IPS DF 4.7 (cell line): Measurements from ENCODE around the gene SCAMP4.

Source experiments
- DNase-seq: peaks from one replicate; pipeline ENCODE4 v3.0.0-alpha.2; 2013; ENCODE audit warnings: low spot score; ENCODE audit errors: extremely low read depth

SCAMP4 gene

DNA sequence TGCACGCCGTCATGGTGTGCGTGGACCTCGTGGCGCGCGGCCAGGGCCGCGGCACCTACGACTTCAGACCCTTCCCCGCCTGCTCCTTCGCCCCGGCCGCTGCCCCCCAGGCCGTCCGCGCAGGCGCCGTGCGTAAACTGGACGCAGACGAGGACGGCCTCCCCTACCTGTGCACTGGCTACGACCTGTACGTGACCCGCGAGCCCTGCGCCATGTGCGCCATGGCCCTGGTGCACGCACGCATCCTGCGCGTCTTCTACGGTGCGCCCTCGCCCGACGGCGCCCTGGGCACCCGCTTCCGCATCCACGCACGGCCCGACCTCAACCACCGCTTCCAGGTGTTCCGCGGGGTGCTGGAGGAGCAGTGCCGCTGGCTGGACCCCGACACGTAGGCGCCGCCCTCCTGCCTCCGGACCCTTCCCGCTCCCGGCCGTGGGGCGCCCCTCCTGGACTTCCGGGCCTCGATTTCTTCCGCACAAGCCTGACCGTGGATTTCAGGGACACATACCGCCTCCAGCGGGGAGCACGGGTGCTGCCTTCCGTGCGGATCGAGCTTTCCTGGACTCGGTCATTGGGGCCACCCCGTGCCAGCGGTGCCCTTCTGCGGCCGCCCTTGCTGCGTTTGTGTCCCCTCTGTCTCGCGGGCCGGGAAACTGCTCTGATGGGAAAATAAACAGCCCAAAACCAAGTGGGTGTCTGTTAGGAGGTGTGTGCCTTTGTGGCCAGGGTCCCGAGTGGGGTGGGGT, 7.7 kb downstream of the SCAMP4 start:
- DNase-seq, result no peak

DNA sequence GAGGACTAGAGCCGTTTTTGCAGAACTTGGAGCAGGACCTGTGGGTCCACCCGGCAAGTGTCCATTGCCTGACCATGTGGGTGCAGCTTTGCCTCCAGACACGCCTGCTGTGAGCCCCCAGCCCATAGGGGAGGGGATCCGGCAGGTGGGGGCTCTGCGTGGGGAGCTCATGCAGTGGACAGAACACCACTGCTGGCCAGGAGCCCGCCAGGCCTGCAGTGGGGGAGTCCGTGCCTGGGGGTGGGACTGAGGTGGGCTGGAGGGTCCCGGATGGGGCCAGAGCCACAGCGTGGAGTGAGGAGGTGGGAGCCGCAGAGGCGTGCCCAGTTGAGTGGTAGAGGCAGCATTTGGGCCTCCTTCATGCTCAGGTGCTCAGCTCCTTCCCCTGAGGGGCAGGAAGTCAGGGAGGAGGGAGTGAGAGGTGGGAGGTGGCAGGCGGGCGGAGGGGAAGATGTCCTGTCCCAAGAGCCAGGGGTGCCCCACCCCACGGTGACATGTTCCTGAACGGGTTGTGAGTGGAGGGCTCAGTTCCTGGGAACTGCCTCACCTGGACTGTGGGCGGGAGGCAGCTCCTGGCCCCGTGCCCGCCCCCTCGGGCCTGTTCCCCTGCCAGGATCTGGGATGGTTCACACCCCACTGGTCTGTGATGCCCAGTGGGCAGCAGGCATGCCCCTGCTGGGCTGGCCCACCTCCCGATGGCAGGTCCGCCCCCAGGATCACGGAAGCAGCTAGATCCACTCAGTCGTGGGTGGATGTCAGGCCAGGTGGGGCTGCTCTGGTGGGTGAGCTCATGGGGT, 8.8 kb downstream of the SCAMP4 start:
- DNase-seq, result no peak

DNA sequence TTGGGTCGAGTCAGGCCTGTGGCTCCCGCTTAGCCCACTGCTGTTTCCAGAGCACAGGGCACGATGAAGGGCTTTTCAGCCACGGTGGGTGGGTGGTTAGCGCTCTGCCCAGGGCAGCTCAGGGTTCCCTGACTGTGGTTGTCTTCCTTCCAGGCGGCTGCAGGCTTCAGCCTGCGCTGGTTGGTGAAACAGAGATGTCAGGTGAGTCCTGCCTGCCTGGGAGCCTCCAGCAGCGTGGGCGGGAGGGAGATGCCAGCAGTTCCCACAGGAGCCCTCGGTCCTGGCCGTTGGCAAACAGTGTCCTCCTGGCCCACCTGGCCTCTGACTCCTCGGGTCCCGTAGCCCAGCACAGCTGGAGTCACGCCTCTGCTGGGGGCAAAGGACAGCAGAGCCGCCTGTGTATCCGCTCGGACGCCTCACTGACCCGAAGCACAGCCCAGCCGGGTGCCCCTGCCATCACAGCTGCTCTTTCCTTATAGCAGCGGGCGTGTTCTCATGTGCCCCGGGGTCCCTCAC, 9.7 kb downstream of the SCAMP4 start:
- DNase-seq, result no peak

DNA sequence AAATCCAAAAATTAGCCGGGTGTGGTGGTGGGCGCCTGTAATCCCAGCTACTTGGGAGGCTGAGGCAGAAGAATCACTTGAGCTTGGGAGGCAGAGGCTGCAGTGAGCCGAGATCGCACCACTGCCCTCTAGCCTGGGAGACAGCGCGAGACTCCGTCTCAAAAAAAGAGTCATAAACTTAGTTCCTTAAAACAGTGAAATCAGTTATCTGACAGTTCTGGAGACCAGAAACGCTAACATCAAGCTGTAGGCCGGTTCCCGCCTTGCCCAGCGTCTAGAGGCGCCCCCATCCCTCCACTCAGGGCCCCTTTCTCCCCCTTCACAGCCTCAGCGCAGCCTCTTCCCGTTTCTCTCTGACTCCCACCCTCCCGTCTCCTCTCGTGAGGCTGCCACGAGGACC, 11.9 kb downstream of the SCAMP4 start:
- DNase-seq, result no peak

DNA sequence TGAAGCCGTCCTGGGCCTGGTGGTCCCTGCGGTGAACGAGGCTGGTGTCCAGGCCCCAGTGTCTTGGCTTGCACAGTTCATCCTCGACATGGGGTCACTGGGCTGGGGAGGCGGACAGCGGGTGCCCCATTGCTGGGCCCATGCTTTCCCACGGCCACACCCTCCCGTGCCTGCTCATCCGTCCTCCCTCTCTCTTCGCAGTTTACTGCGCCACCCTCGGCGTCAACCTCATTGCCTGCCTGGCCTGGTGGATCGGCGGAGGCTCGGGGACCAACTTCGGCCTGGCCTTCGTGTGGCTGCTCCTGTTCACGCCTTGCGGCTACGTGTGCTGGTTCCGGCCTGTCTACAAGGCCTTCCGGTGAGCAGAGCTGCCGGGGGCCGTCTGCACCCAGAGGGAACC, 12.7 kb downstream of the SCAMP4 start:
- no peak for DNase-seq

- DNase-seq, result no peak
These were observed 13.8 kb downstream of the SCAMP4 start for GRCh38 chr19:1918975-1919374.

- no peak for DNase-seq
These were observed 15.4 kb downstream of the SCAMP4 start for GRCh38 chr19:1920644-1921043.

GRCh38 chr19:1921326-1921725, 16.1 kb downstream of the SCAMP4 start:
- DNase-seq, result no peak

- no peak for DNase-seq
These were observed 16.6 kb downstream of the SCAMP4 start for GRCh38 chr19:1921825-1922224.

GRCh38 chr19:1922803-1923202, 17.6 kb downstream of the SCAMP4 start:
- DNase-seq, result no peak

- no peak for DNase-seq
These were observed 18.1 kb downstream of the SCAMP4 start for GRCh38 chr19:1923319-1923718.

- no peak for DNase-seq
These were observed 19.2 kb downstream of the SCAMP4 start for GRCh38 chr19:1924320-1924961.

GRCh38 chr19:1925544-1925943, 20.3 kb downstream of the SCAMP4 start:
- no peak for DNase-seq

DNA sequence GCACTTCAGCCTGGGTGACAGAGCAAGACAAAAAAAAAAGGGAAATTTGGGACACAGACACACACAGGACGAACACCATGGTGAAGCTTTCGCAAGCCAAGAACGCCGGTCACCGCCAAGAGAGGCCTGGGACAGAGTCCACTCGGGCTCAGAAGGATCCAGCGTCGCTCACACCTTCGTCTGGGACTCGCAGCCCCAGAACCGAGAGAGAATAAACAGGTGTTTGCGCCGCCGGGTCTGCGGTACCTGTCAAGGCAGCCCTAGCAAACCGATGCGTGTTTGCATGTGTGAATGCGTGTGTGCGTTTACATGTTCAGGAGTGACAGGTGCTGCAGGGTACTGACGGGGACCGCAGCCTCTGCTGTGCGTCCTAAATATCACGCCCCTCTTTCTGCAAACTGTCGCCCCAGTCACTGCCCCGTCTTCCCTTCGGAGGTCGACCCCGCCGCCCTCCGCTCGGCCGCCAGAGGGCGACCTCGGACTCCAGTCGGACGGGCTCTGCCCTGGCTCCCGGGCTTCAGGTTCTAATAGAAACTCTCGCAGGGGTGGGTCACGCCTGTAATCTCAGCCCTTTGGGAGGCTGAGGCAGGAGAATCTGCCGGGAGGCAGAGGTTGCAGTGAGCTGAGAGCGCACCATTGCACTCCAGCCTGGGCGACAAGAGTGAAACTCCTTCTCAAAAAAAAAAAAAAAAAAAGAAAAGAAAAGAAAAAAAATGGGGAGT, 24.0 kb downstream of the SCAMP4 start:
- no peak for DNase-seq

GRCh38 chr19:1931445-1931844, 26.2 kb downstream of the SCAMP4 start:
- DNase-seq, result no peak

GRCh38 chr19:1932395-1932794, 27.2 kb downstream of the SCAMP4 start:
- no peak for DNase-seq

DNA sequence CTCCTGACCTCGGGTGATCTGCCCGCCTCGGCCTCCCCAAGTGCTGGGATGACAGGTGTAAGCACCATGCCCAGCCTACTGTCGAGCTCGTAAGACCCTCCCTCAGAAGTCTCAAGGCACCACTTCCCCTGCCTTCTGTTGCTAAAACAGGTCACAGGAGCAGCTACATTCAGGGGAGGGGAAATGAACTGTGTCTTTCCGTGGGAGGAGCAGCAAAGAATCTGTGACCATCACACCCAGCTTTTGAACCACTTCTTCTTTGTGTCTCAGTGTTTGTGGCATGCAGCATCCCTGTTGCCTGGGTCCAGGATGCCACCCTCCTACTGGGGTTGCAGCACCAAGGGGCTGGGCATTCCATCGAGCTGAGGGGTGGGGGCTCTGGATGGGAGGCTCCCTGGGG, 28.0 kb downstream of the SCAMP4 start:
- no peak for DNase-seq

GRCh38 chr19:1933942-1934341, 28.7 kb downstream of the SCAMP4 start:
- no peak for DNase-seq

GRCh38 chr19:1935484-1936208, 30.4 kb downstream of the SCAMP4 start:
- no peak for DNase-seq

- DNase-seq, result no peak
These were observed 31.2 kb downstream of the SCAMP4 start for GRCh38 chr19:1936430-1936829.
